ENCODE data around the gene GPER1.

DNA sequence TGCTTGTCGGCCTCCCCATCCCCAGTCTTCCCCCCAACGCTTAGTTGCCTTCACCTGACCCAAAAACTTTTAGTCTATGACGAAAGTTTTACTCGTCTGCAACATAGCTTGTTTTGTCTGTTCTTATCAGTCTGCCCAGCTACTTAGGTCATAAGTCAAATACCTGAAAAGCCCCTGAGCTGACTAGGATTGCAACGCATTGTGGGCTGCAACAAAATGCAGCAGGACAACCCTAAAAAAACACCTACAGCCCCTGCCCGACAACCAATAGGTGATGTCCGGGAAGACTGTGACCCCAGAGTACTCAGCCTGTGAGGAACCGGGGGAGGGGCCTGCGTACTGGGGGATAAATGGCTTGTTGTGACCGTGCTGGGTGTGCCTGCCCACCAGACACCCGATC, 19.3 kb upstream of the GPER1 start:
- TF ChIP-seq, protein P1, sequence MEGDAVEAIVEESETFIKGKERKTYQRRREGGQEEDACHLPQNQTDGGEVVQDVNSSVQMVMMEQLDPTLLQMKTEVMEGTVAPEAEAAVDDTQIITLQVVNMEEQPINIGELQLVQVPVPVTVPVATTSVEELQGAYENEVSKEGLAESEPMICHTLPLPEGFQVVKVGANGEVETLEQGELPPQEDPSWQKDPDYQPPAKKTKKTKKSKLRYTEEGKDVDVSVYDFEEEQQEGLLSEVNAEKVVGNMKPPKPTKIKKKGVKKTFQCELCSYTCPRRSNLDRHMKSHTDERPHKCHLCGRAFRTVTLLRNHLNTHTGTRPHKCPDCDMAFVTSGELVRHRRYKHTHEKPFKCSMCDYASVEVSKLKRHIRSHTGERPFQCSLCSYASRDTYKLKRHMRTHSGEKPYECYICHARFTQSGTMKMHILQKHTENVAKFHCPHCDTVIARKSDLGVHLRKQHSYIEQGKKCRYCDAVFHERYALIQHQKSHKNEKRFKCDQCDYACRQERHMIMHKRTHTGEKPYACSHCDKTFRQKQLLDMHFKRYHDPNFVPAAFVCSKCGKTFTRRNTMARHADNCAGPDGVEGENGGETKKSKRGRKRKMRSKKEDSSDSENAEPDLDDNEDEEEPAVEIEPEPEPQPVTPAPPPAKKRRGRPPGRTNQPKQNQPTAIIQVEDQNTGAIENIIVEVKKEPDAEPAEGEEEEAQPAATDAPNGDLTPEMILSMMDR (IDR thresholded peaks at IDR 0.05) = no peak
- no peak for TF ChIP-seq POLR2A (IDR thresholded peaks at IDR 0.05)

All from lower leg skin (tissue), 3 donors.